ENCODE results near the gene OSBP2. TPM values are rescaled to one million over a fixed set of nuclear protein-coding genes. Genes with fewer than 3 reads are reported as not detected.

The OSBP2 gene
- total and polyA plus RNA-seq, 3 donors from 2014 or later = 39.5 to 68.0 (median 45.4) TPM

DNA sequence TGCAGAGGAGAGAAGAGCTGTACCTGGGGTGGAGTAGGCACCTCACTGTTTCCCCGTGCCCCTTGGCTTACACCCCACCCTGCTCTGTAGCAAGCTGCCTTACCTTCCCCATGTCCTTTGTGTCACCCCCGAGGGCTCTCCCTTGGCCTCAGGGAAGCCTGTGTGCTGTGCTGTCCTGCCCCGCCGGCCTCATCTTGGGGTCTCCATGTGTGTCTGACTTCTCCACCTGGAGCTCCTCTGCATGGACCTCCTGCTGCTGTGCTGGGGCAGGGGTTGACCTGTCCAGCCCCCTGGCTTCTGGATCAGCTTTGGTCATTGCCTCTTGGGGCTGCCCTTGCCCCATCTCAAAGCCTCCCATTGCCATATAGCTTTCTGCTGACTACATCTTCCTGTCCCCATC is 59.8 kb downstream of the OSBP2 start:
- no peaks in the 10 kb centered on the region for H3K36me3 ChIP-seq (ENCODE audit: low read depth, missing control alignments)
- DNase-seq = no peak
- H3K4me3 ChIP-seq = no peak overlapping the region
- intact Hi-C loops (cut with DNase I; ENCODE audit: low total_unique reads) = no loop called here
- no peaks in the 10 kb centered on the region for H3K9me3 ChIP-seq
- H3K27me3 ChIP-seq = no peaks in the 10 kb centered on the region
- no peak for TF ChIP-seq POLR2A (IDR thresholded peaks at IDR 0.05)
- TF ChIP-seq, protein P1, sequence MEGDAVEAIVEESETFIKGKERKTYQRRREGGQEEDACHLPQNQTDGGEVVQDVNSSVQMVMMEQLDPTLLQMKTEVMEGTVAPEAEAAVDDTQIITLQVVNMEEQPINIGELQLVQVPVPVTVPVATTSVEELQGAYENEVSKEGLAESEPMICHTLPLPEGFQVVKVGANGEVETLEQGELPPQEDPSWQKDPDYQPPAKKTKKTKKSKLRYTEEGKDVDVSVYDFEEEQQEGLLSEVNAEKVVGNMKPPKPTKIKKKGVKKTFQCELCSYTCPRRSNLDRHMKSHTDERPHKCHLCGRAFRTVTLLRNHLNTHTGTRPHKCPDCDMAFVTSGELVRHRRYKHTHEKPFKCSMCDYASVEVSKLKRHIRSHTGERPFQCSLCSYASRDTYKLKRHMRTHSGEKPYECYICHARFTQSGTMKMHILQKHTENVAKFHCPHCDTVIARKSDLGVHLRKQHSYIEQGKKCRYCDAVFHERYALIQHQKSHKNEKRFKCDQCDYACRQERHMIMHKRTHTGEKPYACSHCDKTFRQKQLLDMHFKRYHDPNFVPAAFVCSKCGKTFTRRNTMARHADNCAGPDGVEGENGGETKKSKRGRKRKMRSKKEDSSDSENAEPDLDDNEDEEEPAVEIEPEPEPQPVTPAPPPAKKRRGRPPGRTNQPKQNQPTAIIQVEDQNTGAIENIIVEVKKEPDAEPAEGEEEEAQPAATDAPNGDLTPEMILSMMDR (IDR thresholded peaks at IDR 0.05) = no peak
- 98 to 100% methylated on average over 1 to 4 of the region's 4 CpGs for WGBS, 2 donors
- H3K4me1 ChIP-seq = no peaks in the 10 kb centered on the region
- H3K27ac ChIP-seq = no peak overlapping the region

DNA sequence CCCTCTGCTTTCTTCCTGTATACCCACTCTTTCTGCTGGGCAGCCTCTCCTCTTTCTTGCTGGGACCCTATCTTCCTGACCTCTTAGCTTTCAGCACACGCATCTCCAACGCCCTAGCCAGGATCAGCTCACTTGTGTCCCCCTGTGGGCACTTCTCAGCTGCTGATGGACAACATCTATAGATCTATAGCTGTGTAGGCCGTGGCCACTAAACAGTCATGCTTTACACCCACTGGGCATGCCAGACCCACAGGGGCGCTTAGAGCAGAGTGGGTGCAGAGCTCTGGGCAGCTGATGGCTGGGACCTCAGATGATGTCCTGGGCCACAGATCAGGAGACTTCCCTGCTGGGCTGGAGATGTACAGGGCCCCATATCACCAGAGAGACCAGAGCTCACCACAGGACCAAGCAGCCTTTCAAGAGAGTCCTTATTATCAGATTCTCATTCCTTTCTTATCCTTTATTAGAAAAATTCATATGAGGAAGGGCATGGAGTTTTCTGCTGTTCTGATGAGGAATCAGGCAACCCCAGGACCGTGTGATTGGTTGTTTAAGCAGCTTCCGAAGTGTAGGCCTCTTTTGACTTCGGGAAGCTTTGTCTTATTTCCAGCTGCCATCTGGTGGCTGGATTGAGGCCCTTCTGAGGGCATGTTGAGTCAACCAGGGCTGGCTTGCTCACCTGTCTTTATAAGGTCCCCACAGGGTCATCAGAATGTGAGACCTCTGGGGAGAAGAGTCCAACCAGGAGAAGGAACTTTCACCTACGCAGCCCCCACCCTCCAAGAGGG is 60.5 kb downstream of the OSBP2 start:
- intact Hi-C loops (cut with DNase I; ENCODE audit: low total_unique reads) = no loop called here
- peak; percentile 75 for DNase-seq
- Histone ChIP-seq H3K4me1 (no peaks in the 10 kb centered on the region), H3K27ac (no peak overlapping the region), H3K27me3 (no peaks in the 10 kb centered on the region), H3K9me3 (no peaks in the 10 kb centered on the region), H3K36me3 (ENCODE audit: low read depth, missing control alignments) (no peaks in the 10 kb centered on the region), H3K4me3 (no peak overlapping the region)
- 66 to 76% methylated on average over 8 of the region's 8 CpGs for WGBS, 2 donors
- no peak for TF ChIP-seq POLR2A (IDR thresholded peaks at IDR 0.05)
- TF ChIP-seq, protein P1 (IDR thresholded peaks at IDR 0.05) = peak; percentile 46 to 68 (median 56)

DNA sequence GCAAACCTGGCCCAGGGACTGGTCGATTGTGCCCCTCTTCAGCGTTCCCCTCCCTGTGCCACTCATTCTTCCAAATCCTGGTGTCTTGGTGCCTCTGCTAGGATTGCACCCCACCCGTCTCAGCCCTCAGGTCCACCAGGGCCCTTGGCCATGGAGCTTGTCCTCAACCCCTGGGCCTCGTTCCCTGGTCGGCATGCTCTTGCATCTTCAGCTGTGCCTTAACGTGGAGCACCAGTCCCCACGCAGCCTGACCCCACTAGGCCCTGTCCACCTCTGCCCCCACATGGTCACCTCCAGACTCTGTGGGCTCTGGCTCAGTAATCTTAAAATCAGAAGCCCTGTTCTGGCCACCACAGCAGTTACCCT is 61.1 kb downstream of the OSBP2 start:
- Histone ChIP-seq H3K36me3 (ENCODE audit: low read depth, missing control alignments) (no peaks in the 10 kb centered on the region), H3K4me3 (no peak overlapping the region), H3K9me3 (no peaks in the 10 kb centered on the region), H3K27me3 (no peaks in the 10 kb centered on the region), H3K4me1 (no peaks in the 10 kb centered on the region), H3K27ac (no peak overlapping the region)
- TF ChIP-seq POLR2A (IDR thresholded peaks at IDR 0.05) = no peak
- TF ChIP-seq, protein P1 (IDR thresholded peaks at IDR 0.05) = no peak
- intact Hi-C loops (cut with DNase I; ENCODE audit: low total_unique reads) = no loop called here
- no peak for DNase-seq
- WGBS, 2 donors = 81 to 91% methylated on average over 7 of the region's 7 CpGs

DNA sequence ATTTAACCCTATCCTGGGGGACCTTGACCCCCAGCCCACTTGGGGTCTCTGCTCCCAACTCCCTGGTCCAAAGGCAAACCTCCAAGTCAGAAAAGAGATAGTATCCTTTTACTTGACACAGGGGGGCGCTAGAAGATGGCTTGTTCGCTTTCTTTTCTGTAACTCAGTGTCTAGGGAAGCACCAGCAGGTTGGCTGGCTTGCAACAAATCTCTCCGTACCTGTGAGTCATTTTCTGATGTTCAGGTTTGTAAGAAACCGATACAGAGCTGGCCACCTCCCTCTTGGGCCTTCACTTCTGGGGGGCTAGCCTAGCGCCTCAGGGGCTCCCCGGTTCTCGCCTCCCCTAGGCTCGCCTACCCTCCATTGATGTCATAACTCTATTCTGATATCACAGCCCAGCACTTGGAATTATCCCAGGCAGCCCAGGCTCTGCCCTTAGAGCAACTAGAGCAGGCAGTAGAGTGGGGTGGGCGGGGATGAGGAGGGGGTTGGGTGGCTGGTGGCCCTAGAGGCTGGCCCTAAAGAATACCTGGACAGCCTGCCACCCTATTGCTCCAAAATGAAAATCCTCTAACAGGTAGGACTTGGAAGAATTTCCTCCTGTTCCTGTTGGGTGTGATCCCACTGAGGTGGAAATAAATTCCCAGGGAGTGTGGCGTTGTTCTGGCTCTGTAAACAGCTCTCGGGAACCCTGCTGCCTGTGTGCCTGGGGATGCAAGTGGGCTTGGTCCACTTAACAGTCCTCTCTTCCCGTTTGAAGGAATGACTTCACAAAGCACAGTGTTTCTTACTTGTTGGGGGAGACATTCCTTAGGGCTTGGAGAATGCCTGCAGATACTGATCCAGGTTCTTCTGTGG is 69.4 kb downstream of the OSBP2 start:
- DNase-seq = peak; percentile 62
- Histone ChIP-seq H3K9me3 (no peaks in the 10 kb centered on the region), H3K27me3 (no peaks in the 10 kb centered on the region), H3K4me3 (no peak overlapping the region), H3K36me3 (ENCODE audit: low read depth, missing control alignments) (no peaks in the 10 kb centered on the region), H3K27ac (no peak overlapping the region), H3K4me1 (no peaks in the 10 kb centered on the region)
- WGBS, 2 donors = 55 to 68% methylated on average over 12 of the region's 12 CpGs
- TF ChIP-seq, protein P1 (IDR thresholded peaks at IDR 0.05) = peak; percentile 22 to 58 (median 43)
- no peak for TF ChIP-seq POLR2A (IDR thresholded peaks at IDR 0.05)
- intact Hi-C loops (cut with DNase I; ENCODE audit: low total_unique reads) = loop anchor here (10.0 kb wide), 1 partner anchor 161 kb away; no protein-coding TSS in a partner anchor

All from testis (tissue), 3 donors.